ENCODE results near the gene MTHFD1L. TPM values are rescaled to one million over a fixed set of nuclear protein-coding genes. Genes with fewer than 3 reads are reported as not detected.
A peak's percentile ranks its signal among the peaks of the same experiment; 100 is the strongest.
"Not testable (repeated sequence)": the region's sequence is repeated elsewhere in the genome, so short reads cannot be mapped to it uniquely, and the experiment has no call there.

MTHFD1L gene
- 1 to 10 TPM in 1 of 4 donors, under 1 TPM in 2, not detected in 1; 0.35 to 1.6 (median 0.59) TPM for total RNA-seq

DNA sequence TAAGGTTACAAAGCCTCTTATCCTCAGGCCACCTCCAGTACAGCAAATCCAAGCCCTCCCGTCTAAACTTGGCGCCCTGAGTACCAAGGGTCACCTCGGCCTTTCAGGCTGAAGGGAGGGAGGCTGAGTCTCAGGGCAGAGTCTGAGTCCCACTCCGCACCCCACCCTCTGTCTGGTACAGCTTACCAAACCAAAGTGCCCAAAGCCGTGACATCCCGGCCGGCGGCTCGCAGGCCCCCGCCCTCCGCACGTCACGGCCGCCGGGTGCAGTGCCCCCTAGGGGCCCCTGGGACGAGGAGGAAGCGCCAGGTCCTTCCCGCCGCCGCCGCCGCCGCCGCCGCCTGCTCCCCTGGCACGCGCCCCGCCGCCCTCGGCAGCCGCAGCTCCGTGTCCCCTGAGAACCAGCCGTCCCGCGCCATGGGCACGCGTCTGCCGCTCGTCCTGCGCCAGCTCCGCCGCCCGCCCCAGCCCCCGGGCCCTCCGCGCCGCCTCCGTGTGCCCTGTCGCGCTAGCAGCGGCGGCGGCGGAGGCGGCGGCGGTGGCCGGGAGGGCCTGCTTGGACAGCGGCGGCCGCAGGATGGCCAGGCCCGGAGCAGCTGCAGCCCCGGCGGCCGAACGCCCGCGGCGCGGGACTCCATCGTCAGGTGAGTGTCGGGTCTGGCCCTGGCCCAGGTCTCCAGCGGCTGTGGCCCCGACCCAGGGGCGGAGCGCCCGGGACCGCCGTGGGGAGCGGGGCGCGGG lies at the start of gene MTHFD1L:
MTHFD1L (plus strand) TSS at position 297 of the 741 bp plus-strand sequence; CDS start at position 418, 121 bp downstream.
- ATAC-seq (peak; percentile 57 to 71), DNase-seq (peak in 1 of 2 donors; percentile 16)
- Histone ChIP-seq H3K4me1 (peaks cover 5 to 8% of the 10 kb centered on the region in 2 donors), H3K27me3 (peaks cover 0 to 16% (median 7%) of the 10 kb centered on the region in 3 donors), H3K9me3 (no peaks in the 10 kb centered on the region), H3K4me3 (peak within 1 kb of the TSS; percentile 59 to 70 (median 64)), H3K27ac (peak within 1 kb of the TSS in 3 of 4 donors; percentile 43 to 59 (median 58)), H3K36me3 (no peaks in the 10 kb centered on the region)
- in situ Hi-C loops (cut with MboI; ENCODE audit: low sequenced_read_pairs in 4 of 4) (no loop called here), intact Hi-C loops (cut with DNase I; ENCODE audit: low total_unique reads) (no loop called here)
- TF ChIP-seq, protein P1, sequence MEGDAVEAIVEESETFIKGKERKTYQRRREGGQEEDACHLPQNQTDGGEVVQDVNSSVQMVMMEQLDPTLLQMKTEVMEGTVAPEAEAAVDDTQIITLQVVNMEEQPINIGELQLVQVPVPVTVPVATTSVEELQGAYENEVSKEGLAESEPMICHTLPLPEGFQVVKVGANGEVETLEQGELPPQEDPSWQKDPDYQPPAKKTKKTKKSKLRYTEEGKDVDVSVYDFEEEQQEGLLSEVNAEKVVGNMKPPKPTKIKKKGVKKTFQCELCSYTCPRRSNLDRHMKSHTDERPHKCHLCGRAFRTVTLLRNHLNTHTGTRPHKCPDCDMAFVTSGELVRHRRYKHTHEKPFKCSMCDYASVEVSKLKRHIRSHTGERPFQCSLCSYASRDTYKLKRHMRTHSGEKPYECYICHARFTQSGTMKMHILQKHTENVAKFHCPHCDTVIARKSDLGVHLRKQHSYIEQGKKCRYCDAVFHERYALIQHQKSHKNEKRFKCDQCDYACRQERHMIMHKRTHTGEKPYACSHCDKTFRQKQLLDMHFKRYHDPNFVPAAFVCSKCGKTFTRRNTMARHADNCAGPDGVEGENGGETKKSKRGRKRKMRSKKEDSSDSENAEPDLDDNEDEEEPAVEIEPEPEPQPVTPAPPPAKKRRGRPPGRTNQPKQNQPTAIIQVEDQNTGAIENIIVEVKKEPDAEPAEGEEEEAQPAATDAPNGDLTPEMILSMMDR (IDR thresholded peaks at IDR 0.05 in 4 of 5, conservative IDR thresholded peaks at IDR 0.05 in 1 of 5), result peak in 3 of 5 experiments; percentile 24 to 50 (median 32)
- no peak for TF ChIP-seq POLR2A (IDR thresholded peaks at IDR 0.05)

DNA sequence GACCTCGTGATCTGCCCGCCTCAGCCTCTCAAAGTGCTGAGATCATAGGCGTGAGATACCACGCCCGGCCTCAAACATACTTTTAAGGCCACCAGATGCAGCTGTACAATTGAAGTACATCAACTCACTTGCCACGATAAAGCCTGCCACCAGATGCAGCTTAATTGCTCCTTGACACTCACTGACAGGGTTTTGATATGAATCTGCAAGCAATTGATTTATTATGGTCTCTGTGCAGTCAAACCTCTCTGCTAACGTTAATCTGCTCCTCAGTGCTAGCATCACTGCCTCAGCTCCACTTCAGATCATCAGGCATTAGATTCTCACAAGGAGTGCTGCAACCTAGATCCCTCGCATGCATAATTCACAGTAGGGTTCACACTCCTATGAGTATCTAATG lies 48.9 kb upstream of the MTHFD1L start:
- H3K4me3 ChIP-seq, H3K9me3 ChIP-seq, H3K27ac ChIP-seq, H3K4me1 ChIP-seq, H3K27me3 ChIP-seq, H3K36me3 ChIP-seq, DNase-seq, ATAC-seq: not testable (repeated sequence)
- in situ Hi-C loops (cut with MboI; ENCODE audit: low sequenced_read_pairs in 4 of 4), result loop anchor here (5.0 to 25.0 kb wide), 3 partner anchors 404 to 754 kb away; partner anchors contain the start of gene ULBP3 (in 3 of the 4)
- intact Hi-C loops (cut with DNase I; ENCODE audit: low total_unique reads), result loop anchor here (10.0 kb wide), 2 partner anchors 212 to 732 kb away; no protein-coding TSS in a partner anchor

DNA sequence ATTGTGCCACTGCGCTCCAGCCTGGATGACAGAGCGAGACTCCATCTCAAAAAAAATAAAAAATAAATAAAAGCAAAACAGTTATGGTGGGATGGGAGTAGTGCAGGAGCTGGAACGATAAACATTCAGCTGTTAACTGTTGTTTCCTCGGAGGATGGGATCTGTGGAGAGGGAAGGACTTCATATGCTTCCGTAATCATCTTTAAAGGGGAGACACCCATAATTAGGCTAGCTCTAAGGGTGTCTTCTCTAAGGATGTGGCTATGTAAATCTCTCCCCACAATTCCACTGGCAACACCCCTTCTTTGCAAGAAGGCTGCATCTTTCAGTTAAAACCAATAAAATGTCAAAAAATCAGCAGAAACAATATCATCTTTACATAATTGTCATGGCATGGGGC lies 42.6 kb upstream of the MTHFD1L start:
- no peak overlapping the region for H3K4me3 ChIP-seq
- DNase-seq (no peak), ATAC-seq (no peak)
- no peaks in the 10 kb centered on the region for H3K36me3 ChIP-seq
- in situ Hi-C loops (cut with MboI; ENCODE audit: low sequenced_read_pairs in 4 of 4), result loop anchor here (25.0 kb wide), 2 partner anchors 736 to 761 kb away; partner anchors contain the start of gene ULBP3 (in 3 of the 4)
- intact Hi-C loops (cut with DNase I; ENCODE audit: low total_unique reads), result no loop called here
- no peaks in the 10 kb centered on the region for H3K4me1 ChIP-seq
- no peak for TF ChIP-seq POLR2A (IDR thresholded peaks at IDR 0.05)
- TF ChIP-seq, protein P1 (IDR thresholded peaks at IDR 0.05 in 4 of 5, conservative IDR thresholded peaks at IDR 0.05 in 1 of 5), result no peak
- H3K27me3 ChIP-seq, result no peaks in the 10 kb centered on the region
- H3K27ac ChIP-seq, result no peak overlapping the region
- H3K9me3 ChIP-seq, result no peaks in the 10 kb centered on the region

DNA sequence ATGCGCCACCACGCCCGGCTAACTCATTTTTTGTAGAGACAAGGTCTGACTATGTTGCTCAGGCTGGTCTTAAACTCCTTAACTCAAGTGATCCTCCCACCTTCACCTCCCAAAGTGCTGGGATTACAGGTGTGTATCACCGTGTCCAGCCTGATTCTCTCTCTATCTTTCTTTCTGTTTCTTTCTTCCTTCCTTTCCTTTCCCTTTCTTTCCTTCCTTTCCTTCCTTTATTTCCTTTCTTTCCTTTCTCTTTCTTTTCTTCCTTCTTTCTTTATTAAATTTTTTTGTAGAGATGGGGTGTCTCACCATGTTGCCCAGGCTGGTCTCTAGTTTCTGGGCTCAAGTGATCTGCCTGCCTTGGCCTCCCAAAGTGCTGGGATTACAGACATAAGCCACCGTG lies 38.7 kb upstream of the MTHFD1L start:
- intact Hi-C loops (cut with DNase I; ENCODE audit: low total_unique reads) (no loop called here), in situ Hi-C loops (cut with MboI; ENCODE audit: low sequenced_read_pairs in 4 of 4) (no loop called here)
- H3K27ac ChIP-seq, result no peak overlapping the region
- TF ChIP-seq, protein P1 (IDR thresholded peaks at IDR 0.05 in 4 of 5, conservative IDR thresholded peaks at IDR 0.05 in 1 of 5), result no peak
- no peak for TF ChIP-seq POLR2A (IDR thresholded peaks at IDR 0.05)
- H3K36me3 ChIP-seq, result no peaks in the 10 kb centered on the region
- H3K9me3 ChIP-seq, result no peaks in the 10 kb centered on the region
- no peak for ATAC-seq
- H3K4me1 ChIP-seq, result no peaks in the 10 kb centered on the region
- no peaks in the 10 kb centered on the region for H3K27me3 ChIP-seq
- H3K4me3 ChIP-seq, result no peak overlapping the region
- DNase-seq, result no peak

DNA sequence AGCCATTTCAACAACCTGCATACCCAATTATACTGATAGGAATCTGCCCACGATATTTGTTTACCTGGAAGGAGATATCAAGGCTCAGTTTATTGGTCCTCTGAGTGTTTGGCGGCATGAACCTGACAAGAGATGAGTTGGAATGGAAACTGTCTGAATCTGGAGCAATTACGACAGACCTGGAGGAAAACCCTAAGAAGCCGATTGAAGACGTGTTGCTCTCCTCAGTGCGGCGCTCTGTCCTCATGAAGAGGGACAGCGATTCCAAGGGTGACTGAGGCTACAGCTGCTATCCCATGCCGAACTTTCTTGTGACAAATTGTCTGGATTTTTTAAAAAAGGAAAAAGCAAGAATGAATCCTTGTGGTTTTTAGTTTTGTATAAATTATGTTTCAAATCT lies 37.4 kb upstream of the MTHFD1L start:
- H3K4me1 ChIP-seq; H3K9me3 ChIP-seq; H3K27me3 ChIP-seq; ATAC-seq; in situ Hi-C loops (cut with MboI; ENCODE audit: low sequenced_read_pairs in 4 of 4); H3K4me3 ChIP-seq; DNase-seq; intact Hi-C loops (cut with DNase I; ENCODE audit: low total_unique reads); H3K27ac ChIP-seq; H3K36me3 ChIP-seq: not testable (repeated sequence)
